ENCODE measurements around the gene INHA. TPM values are rescaled to one million over a fixed set of nuclear protein-coding genes. Genes with fewer than 3 reads are reported as not detected.

The INHA gene
- total RNA-seq, 1 donor from 2014 or later, result not detected

DNA sequence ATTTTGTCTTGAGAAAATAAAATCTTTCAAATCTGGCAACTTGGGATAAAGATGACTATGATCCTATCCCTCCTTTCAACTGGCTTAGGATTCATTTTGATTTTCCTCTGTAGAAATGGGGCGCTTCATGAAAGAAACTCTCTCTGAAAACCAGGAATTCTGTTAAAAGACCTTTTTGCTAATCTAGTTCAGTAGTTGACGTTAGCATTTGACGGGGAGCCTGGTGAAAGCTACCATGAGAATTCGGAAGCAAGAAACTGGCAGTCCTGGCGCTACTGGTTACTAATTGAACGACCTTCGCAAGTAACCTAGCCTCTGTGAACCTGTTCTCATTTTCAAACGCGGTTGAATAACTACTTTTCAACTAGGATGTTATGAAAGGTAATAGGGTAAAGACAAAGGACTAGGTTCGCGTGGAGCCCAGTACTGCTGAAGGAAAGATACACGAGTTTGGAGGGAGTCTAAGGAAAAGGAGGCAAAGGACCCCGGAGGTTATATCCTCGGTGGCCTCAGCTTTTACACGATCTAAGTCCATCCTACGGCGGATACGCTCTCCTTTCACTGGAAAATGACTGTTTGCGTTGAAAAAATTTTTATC, 24.9 kb downstream of the INHA start:
- peaks cover 5% of the 10 kb centered on the region for H3K27me3 Mint-ChIP-seq (ENCODE audit: unreplicated experiment)
- peak overlapping the region; percentile 97 for H3K4me3 Mint-ChIP-seq (ENCODE audit: unreplicated experiment)
- no peak for DNase-seq
- H3K9me3 Mint-ChIP-seq (ENCODE audit: unreplicated experiment), result no peaks in the 10 kb centered on the region
- peaks cover 2% of the 10 kb centered on the region for H3K4me1 Mint-ChIP-seq (ENCODE audit: low read depth, unreplicated experiment)
- no peaks in the 10 kb centered on the region for H3K36me3 Mint-ChIP-seq (ENCODE audit: unreplicated experiment)
- TF ChIP-seq, protein P1, sequence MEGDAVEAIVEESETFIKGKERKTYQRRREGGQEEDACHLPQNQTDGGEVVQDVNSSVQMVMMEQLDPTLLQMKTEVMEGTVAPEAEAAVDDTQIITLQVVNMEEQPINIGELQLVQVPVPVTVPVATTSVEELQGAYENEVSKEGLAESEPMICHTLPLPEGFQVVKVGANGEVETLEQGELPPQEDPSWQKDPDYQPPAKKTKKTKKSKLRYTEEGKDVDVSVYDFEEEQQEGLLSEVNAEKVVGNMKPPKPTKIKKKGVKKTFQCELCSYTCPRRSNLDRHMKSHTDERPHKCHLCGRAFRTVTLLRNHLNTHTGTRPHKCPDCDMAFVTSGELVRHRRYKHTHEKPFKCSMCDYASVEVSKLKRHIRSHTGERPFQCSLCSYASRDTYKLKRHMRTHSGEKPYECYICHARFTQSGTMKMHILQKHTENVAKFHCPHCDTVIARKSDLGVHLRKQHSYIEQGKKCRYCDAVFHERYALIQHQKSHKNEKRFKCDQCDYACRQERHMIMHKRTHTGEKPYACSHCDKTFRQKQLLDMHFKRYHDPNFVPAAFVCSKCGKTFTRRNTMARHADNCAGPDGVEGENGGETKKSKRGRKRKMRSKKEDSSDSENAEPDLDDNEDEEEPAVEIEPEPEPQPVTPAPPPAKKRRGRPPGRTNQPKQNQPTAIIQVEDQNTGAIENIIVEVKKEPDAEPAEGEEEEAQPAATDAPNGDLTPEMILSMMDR (IDR thresholded peaks at IDR 0.05; ENCODE audit: partially characterized antibody, unreplicated experiment), result no peak
- peak overlapping the region; percentile 98 for H3K27ac Mint-ChIP-seq (ENCODE audit: unreplicated experiment)

DNA sequence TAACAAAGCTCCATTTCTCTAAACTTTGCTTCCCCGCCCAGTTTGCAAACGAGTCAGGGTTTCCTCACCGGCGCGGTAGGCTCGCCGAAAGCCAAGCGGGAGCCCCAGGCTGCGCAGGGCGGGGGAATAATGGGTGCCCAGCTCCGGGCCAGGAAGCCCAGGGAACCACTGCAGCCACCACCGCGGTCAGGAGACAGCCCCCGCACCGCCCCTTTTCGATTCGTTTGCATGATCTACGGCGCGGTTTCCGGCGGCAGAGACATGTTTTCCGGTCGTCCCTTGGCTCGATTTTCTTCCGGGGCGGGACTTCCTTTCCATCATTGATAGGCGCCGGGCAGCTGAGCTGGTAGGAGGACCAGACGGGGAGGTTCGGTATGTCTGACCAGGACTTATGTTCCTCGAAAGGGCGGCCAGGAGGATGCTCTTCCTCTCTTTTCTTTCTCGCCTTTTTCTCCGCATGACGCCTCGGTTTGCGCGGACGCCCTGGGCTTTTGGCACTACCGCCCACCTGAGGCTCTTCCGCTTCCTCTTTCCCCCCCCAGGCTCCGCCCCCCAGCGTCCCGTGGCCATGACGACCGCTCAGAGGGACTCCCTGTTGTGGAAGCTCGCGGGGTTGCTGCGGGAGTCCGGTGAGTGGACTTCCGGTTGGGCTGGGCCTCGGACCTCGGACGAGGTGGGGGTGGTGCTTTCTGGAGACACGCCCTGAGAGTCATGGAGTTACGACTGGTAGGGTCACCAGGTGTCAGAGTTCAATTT, 25.6 kb downstream of the INHA start, which contains the start of gene STK11IP:
TSS of gene STK11IP (plus strand) at position 306 of the 756 bp plus-strand sequence. CDS start at position 569, 263 bp downstream.
- peak; percentile 96 for DNase-seq
- TF ChIP-seq, protein P1 (IDR thresholded peaks at IDR 0.05; ENCODE audit: partially characterized antibody, unreplicated experiment), result no peak
- Mint-ChIP-seq H3K27me3 (ENCODE audit: unreplicated experiment) (peaks cover 4% of the 10 kb centered on the region), H3K36me3 (ENCODE audit: unreplicated experiment) (no peaks in the 10 kb centered on the region), H3K27ac (ENCODE audit: unreplicated experiment) (peak within 1 kb of the TSS; percentile 98), H3K9me3 (ENCODE audit: unreplicated experiment) (no peaks in the 10 kb centered on the region), H3K4me3 (ENCODE audit: unreplicated experiment) (peak within 1 kb of the TSS; percentile 97), H3K4me1 (ENCODE audit: low read depth, unreplicated experiment) (peaks cover 2% of the 10 kb centered on the region)

DNA sequence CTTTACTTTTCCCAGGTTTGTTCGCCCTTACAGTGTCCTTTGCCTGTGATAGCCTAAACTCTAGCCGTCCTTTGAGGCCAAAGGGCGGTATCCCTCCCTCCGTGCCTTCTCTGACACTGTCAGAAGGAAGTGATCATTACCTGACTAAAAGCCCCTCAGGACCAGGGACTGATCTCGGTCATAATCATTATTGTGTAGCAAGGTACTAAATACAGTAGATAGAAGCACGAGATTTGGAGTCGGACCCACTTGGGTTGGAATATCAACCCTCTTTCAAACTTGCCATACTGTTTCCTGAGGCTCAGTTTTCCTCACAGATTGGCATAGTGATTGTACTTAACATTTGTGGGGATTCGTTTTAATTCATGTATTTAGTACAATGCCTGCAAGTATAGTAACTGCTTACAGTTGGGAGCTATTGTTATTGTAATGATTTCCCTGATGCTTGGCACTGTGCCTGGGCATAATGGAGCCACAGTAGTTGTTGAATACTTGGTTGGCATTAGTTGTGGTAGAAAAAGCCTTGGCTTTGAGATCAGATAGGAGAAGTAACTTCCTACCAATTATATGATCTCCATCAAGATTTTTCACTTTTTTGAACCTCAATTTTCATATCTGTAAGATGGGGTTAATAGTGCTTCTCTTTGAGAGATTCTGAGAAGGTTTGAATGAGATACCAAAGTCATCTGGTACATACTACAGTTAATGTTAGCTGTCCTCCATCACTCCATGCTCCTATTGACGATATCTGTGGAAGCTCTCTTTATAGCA, 26.4 kb downstream of the INHA start:
- no peaks in the 10 kb centered on the region for H3K9me3 Mint-ChIP-seq (ENCODE audit: unreplicated experiment)
- no peaks in the 10 kb centered on the region for H3K27me3 Mint-ChIP-seq (ENCODE audit: unreplicated experiment)
- peaks cover 2% of the 10 kb centered on the region for H3K4me1 Mint-ChIP-seq (ENCODE audit: low read depth, unreplicated experiment)
- no peaks in the 10 kb centered on the region for H3K36me3 Mint-ChIP-seq (ENCODE audit: unreplicated experiment)
- no peak for DNase-seq
- TF ChIP-seq, protein P1 (IDR thresholded peaks at IDR 0.05; ENCODE audit: partially characterized antibody, unreplicated experiment), result no peak
- peak overlapping the region; percentile 83 for H3K27ac Mint-ChIP-seq (ENCODE audit: unreplicated experiment)
- H3K4me3 Mint-ChIP-seq (ENCODE audit: unreplicated experiment), result peak overlapping the region; percentile 97

DNA sequence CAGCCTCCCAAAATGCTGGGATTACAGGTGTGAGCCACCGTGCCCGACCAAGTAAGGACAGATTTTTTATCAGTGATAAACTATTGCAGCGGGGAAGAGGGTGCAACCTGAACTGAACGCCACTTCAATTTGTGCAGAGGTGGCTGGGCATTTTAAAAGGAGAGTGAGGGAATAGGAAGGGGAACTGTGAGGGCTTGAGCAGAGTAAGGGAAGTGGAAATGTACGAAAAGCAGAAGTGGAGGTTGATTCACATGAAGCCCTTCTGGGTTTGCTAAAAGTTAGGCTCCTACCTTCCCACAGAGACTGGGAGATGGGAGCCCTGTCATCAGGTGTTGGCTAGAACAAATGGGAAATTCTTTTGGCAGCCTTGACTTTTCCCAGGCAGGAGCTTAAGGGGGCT, 31.7 kb downstream of the INHA start:
- Mint-ChIP-seq H3K27me3 (ENCODE audit: unreplicated experiment) (peaks cover 7% of the 10 kb centered on the region), H3K27ac (ENCODE audit: unreplicated experiment) (no peak overlapping the region), H3K36me3 (ENCODE audit: unreplicated experiment) (peaks cover 5% of the 10 kb centered on the region), H3K9me3 (ENCODE audit: unreplicated experiment) (peaks cover 3% of the 10 kb centered on the region), H3K4me3 (ENCODE audit: unreplicated experiment) (no peak overlapping the region), H3K4me1 (ENCODE audit: low read depth, unreplicated experiment) (no peaks in the 10 kb centered on the region)
- DNase-seq, result no peak
- TF ChIP-seq, protein P1 (IDR thresholded peaks at IDR 0.05; ENCODE audit: partially characterized antibody, unreplicated experiment), result no peak

Measured in glutamatergic neuron (in vitro differentiated cells).